ENCODE data around the gene MYO3B. TPM values are rescaled to one million over a fixed set of nuclear protein-coding genes. Genes with fewer than 3 reads are reported as not detected.

MYO3B gene
- polyA plus RNA-seq, 2 of the 4 experiments (the other 2 are of a cell fraction), result 0.01 TPM; not detected in 1

DNA sequence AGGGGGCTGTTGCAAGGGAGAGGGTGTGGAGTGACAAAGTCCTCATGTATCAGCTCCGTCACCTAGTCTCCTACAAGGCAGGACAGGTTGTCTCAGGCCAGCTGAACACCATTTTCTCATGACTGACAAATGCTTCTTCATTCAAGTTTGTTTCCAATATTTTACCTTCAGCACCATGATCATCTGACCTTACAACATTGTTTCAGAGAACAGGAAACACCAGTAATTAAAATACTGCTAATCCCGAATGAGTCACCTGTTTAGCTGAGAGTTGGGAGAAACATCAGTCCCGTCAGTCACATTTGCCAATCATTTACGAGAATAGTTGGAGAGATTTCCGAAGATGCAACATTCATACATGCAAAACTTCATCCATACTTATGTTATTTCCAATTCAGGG, 511.5 kb downstream of the MYO3B start:
- no peak overlapping the region for H3K4me2 ChIP-seq
- WGBS (ENCODE audit: missing lambda C conversion rate), result 58% methylated on average over 5 of the region's 5 CpGs
- H3K4me3 ChIP-seq, result no peak overlapping the region
- no peak for FAIRE-seq
- ChIA-PET CTCF (no interaction called here), POLR2A (no interaction called here)
- H3K27ac ChIP-seq, result no peak overlapping the region
- H3K4me1 ChIP-seq, result no peaks in the 10 kb centered on the region
- no peak for TF ChIP-seq RNF2 (IDR thresholded peaks at IDR 0.05; ENCODE audit: borderline replicate concordance, low read depth)
- no peak for TF ChIP-seq HEYL (CRISPR knock-in tag; IDR thresholded peaks at IDR 0.05)
- TF ChIP-seq, protein P1, sequence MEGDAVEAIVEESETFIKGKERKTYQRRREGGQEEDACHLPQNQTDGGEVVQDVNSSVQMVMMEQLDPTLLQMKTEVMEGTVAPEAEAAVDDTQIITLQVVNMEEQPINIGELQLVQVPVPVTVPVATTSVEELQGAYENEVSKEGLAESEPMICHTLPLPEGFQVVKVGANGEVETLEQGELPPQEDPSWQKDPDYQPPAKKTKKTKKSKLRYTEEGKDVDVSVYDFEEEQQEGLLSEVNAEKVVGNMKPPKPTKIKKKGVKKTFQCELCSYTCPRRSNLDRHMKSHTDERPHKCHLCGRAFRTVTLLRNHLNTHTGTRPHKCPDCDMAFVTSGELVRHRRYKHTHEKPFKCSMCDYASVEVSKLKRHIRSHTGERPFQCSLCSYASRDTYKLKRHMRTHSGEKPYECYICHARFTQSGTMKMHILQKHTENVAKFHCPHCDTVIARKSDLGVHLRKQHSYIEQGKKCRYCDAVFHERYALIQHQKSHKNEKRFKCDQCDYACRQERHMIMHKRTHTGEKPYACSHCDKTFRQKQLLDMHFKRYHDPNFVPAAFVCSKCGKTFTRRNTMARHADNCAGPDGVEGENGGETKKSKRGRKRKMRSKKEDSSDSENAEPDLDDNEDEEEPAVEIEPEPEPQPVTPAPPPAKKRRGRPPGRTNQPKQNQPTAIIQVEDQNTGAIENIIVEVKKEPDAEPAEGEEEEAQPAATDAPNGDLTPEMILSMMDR (IDR thresholded peaks at IDR 0.05), result no peak
- no peak for TF ChIP-seq SMC3 (IDR thresholded peaks at IDR 0.05)
- TF ChIP-seq EP300 (IDR thresholded peaks at IDR 0.05), result no peak
- no peaks in the 10 kb centered on the region for H3K9me3 ChIP-seq
- ATAC-seq, result no peak
- DNase-seq (ENCODE audit: low read depth in 1 of 2, low spot score in 1 of 2), result no peak

DNA sequence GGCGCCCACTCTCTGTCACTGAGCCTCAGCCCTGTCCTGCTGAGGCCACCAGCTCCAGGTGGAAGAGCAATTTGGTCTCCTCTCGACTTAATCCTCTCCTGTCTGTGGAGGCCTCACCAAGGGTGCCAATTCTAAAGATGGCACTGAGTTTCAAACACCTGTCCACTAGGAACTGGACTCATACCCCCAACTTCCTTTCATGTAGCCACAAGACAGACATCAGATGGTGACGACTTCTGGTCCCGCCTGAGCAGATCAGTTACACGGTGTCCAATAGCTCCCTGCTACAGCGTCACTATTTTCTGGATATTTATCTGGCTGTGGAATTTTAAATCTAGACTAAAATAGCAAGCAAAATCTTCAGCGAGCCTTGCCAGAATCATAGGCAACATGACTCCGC, 512.7 kb downstream of the MYO3B start:
- no peak for FAIRE-seq
- CTCF ChIA-PET, result interaction anchor here (0.9 kb wide), 1 partner anchor 12 kb away, joined by 3 read pairs; no protein-coding TSS in a partner anchor
- no peak overlapping the region for H3K27ac ChIP-seq
- no peak overlapping the region for H3K4me3 ChIP-seq
- no peak for TF ChIP-seq FOSB (CRISPR knock-in tag; IDR thresholded peaks at IDR 0.05)
- no peak for TF ChIP-seq PHF8 (IDR thresholded peaks at IDR 0.05; ENCODE audit: borderline replicate concordance, low read depth)
- no peak for TF ChIP-seq ZFP36 (IDR thresholded peaks at IDR 0.05; ENCODE audit: borderline replicate concordance, partially characterized antibody)
- TF ChIP-seq HOXB5 (CRISPR knock-in tag; IDR thresholded peaks at IDR 0.05), result no peak
- TF ChIP-seq, protein P2, sequence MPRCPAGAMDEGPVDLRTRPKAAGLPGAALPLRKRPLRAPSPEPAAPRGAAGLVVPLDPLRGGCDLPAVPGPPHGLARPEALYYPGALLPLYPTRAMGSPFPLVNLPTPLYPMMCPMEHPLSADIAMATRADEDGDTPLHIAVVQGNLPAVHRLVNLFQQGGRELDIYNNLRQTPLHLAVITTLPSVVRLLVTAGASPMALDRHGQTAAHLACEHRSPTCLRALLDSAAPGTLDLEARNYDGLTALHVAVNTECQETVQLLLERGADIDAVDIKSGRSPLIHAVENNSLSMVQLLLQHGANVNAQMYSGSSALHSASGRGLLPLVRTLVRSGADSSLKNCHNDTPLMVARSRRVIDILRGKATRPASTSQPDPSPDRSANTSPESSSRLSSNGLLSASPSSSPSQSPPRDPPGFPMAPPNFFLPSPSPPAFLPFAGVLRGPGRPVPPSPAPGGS (IDR thresholded peaks at IDR 0.05), result no peak
- TF ChIP-seq, protein P3, sequence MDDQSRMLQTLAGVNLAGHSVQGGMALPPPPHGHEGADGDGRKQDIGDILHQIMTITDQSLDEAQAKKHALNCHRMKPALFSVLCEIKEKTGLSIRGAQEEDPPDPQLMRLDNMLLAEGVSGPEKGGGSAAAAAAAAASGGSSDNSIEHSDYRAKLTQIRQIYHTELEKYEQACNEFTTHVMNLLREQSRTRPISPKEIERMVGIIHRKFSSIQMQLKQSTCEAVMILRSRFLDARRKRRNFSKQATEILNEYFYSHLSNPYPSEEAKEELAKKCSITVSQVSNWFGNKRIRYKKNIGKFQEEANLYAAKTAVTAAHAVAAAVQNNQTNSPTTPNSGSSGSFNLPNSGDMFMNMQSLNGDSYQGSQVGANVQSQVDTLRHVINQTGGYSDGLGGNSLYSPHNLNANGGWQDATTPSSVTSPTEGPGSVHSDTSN (IDR thresholded peaks at IDR 0.05), result no peak
- no peak for TF ChIP-seq ESRRA (IDR thresholded peaks at IDR 0.05; ENCODE audit: borderline replicate concordance, low read length)
- TF ChIP-seq HOXA7 (CRISPR knock-in tag; IDR thresholded peaks at IDR 0.05), result no peak
- no peak for TF ChIP-seq CEBPB (IDR thresholded peaks at IDR 0.05)
- no peak for TF ChIP-seq NFE2L2 (conservative IDR thresholded peaks at IDR 0.05; ENCODE audit: low read length)
- TF ChIP-seq CHD2 (IDR thresholded peaks at IDR 0.05; ENCODE audit: low read length, partially characterized antibody), result no peak
- H3K9me3 ChIP-seq, result no peaks in the 10 kb centered on the region
- 61% methylated on average over 8 of the region's 8 CpGs for whole genome bisulfite sequencing (ENCODE audit: missing lambda C conversion rate)
- POLR2A ChIA-PET, result no interaction called here
- no peak for DNase-seq (ENCODE audit: low read depth in 1 of 2, low spot score in 1 of 2)
- no peak for ATAC-seq
- H3K4me2 ChIP-seq, result no peak overlapping the region
- no peaks in the 10 kb centered on the region for H3K4me1 ChIP-seq

DNA sequence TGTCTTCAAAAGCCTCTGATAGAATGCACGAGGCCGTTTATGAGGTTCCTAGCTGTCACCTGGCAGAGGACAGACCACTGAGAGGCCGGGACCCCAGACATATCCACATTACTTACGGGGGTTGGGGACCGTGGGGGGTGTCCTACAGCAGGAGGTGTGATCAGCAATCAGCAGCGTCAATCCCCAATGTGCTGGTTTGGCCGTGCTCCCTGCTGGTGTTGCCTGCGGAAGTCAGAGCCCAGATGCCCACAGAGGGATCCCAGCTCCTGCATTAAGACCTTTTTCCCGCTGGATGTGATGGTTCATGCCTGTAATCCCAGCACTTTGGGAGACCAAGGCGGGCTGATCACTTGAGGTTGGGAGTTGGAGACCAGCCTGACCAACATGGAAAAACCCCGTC, 516.4 kb downstream of the MYO3B start:
- no peak for ATAC-seq
- ChIA-PET CTCF (no interaction called here), POLR2A (no interaction called here)
- H3K4me2 ChIP-seq, result no peak overlapping the region
- no peak overlapping the region for H3K27ac ChIP-seq
- 55% methylated on average over 9 of the region's 11 CpGs for WGBS (ENCODE audit: missing lambda C conversion rate)
- H3K9me3 ChIP-seq, result no peaks in the 10 kb centered on the region
- no peak overlapping the region for H3K4me3 ChIP-seq
- TF ChIP-seq USF2 (IDR thresholded peaks at IDR 0.05) (no peak), RARB (CRISPR knock-in tag; IDR thresholded peaks at IDR 0.05) (no peak), NR3C1 (IDR thresholded peaks at IDR 0.05) (no peak)
- no peak for DNase-seq (ENCODE audit: low read depth in 1 of 2, low spot score in 1 of 2)
- FAIRE-seq, result no peak
- H3K4me1 ChIP-seq, result no peaks in the 10 kb centered on the region
